ENCODE measurements around the gene ALK.

Gene ALK

DNA sequence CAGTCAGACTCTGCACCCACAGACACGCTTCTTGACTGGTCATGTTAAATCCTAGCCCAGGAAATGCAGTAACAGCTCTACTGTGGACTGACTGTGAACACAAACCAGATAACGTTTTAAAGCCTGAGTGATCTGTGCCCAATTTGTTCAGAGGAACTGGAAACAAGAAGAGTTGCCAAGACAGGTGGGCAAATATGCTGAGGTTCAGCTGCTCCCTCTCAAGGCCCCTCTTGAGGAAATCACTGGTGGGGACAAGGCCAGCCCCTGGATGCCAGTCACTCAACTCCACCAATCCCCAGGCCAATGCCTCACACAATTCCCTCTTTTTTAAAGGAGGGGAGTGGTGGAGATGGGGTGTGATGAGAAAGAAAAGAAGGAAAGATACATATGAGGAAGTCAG is 261.2 kb downstream of the ALK start:
- no peaks in the 10 kb centered on the region for H3K4me1 ChIP-seq (ENCODE audit: insufficient read depth, low read length)

DNA sequence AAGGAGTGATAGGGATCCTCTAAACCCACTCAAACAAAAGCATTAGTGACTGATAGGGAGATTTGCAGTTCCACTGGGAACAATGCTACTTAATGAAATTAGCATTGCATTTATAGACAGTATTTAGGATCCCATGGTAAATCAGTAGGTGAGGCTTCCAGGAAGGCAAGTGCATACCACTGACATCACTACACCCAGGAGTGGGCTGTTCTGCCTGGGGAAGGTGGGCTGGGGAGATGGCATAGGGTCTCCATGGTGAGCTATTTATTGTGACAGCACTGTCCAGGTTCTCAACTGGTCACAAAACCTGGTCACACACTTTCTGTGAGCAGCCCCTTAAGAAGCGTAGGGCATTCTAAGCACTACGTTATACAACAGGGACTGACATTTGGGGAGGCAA is 262.2 kb downstream of the ALK start:
- Histone ChIP-seq H3K4me1 (ENCODE audit: insufficient read depth, low read length) (no peaks in the 10 kb centered on the region), H3K9me3 (ENCODE audit: control insufficient read depth, insufficient read depth, low read length) (no peaks in the 10 kb centered on the region), H3K36me3 (ENCODE audit: insufficient read depth, low read length) (no peaks in the 10 kb centered on the region), H3K9ac (ENCODE audit: low read depth, low read length) (no peak overlapping the region)

More for the DNA sequence above, 261.2 kb downstream of the ALK start:
- H3K9ac ChIP-seq (ENCODE audit: low read depth, low read length), result no peak overlapping the region
- no peaks in the 10 kb centered on the region for H3K36me3 ChIP-seq (ENCODE audit: insufficient read depth, low read length)
- H3K9me3 ChIP-seq (ENCODE audit: control insufficient read depth, insufficient read depth, low read length), result no peaks in the 10 kb centered on the region

DNA sequence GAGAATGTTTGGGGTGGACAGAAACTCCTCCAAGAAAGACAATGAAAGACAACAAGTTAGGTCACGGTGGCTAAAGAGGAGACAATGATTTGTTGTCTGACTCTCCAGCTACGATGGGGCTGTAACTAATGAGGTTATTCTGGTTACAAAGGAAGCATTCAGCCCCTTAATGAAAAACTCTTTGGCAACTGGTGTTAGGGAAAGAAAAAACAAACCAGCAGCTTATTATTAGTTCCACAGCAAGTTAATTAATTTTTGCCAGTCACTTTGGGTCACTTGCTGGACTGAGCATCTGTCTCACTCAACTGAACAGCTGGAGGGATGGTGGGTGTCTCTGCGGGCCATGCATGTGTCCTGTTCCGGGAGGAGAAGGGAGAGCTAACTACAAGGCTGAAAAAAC is 263.7 kb downstream of the ALK start:
- Histone ChIP-seq H3K36me3 (ENCODE audit: insufficient read depth, low read length) (no peaks in the 10 kb centered on the region), H3K9me3 (ENCODE audit: control insufficient read depth, insufficient read depth, low read length) (no peaks in the 10 kb centered on the region), H3K9ac (ENCODE audit: low read depth, low read length) (no peak overlapping the region), H3K4me1 (ENCODE audit: insufficient read depth, low read length) (no peaks in the 10 kb centered on the region)

DNA sequence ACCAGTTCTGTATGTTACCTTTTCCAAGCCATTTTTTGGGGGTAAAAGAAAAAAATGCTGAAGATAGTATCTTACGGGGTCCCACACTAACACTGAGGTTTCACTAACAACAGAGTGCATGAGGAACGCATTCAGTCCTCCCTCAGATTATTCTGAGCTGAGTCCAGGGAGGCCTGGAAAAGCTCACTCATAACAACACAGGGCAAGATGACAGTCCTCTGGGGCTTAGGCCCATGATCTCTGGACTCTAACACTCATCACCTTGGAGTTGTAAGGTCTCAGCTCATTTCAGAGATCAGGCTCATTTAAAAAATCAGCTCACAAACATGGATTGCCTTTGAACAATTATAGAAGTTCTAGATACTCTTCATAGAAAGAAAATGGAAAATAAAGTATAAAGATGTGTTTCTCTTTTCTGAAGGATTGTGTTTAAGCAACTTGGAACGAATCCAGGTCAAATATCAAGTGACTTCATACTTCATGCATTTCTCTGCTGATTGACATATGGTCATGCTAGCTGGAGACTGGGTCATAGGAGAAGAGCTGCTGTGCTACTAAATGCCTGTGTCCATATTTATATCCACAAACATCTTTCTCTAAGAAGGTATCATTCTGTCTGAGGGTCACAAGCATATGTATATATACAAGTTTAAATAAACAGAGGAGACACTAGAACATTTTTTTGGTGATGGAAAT is 265.8 kb downstream of the ALK start:
- Histone ChIP-seq H3K36me3 (ENCODE audit: insufficient read depth, low read length) (no peaks in the 10 kb centered on the region), H3K4me1 (ENCODE audit: insufficient read depth, low read length) (no peaks in the 10 kb centered on the region), H3K9ac (ENCODE audit: low read depth, low read length) (no peak overlapping the region), H3K9me3 (ENCODE audit: control insufficient read depth, insufficient read depth, low read length) (no peaks in the 10 kb centered on the region)

GRCh38 chr2:29650631-29651097 is 270.7 kb downstream of the ALK start:
- Histone ChIP-seq H3K4me1 (ENCODE audit: insufficient read depth, low read length) (no peaks in the 10 kb centered on the region), H3K36me3 (ENCODE audit: insufficient read depth, low read length) (no peaks in the 10 kb centered on the region), H3K9me3 (ENCODE audit: control insufficient read depth, insufficient read depth, low read length) (no peaks in the 10 kb centered on the region; the same call in 1 of the 2 replicates), H3K9ac (ENCODE audit: low read depth, low read length) (no peak overlapping the region)

GRCh38 chr2:29644949-29645348 is 276.4 kb downstream of the ALK start:
- H3K9me3 ChIP-seq (ENCODE audit: control insufficient read depth, insufficient read depth, low read length), result no peaks in the 10 kb centered on the region; the same call in 1 of the 2 replicates
- H3K36me3 ChIP-seq (ENCODE audit: insufficient read depth, low read length), result no peaks in the 10 kb centered on the region
- H3K4me1 ChIP-seq (ENCODE audit: insufficient read depth, low read length), result no peaks in the 10 kb centered on the region
- no peak overlapping the region for H3K9ac ChIP-seq (ENCODE audit: low read depth, low read length)

- Histone ChIP-seq H3K4me1 (ENCODE audit: insufficient read depth, low read length) (no peaks in the 10 kb centered on the region), H3K9me3 (ENCODE audit: control insufficient read depth, insufficient read depth, low read length) (no peaks in the 10 kb centered on the region), H3K36me3 (ENCODE audit: insufficient read depth, low read length) (no peaks in the 10 kb centered on the region), H3K9ac (ENCODE audit: low read depth, low read length) (no peak overlapping the region)
Observed at GRCh38 chr2:29643196-29643595, 278.2 kb downstream of the ALK start.

DNA sequence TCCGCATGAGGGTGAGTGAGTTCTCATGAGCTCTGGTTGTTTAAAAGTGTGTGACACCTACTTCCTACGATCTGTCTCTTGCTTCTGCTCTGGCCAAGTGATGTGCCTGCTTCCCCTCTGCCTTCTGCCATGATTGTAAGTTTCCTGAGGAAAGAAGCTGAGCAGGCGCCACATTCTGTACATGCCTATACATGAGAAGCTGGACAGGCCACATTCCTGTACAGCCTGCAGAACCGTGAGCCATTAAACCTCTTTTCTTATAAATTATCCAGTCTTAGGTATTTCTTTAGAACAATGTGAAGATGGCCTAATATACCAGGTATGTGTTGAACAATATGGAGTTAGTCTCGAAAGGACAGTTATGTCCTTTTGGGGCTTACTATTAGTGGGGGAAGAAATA is 281.0 kb downstream of the ALK start:
- H3K36me3 ChIP-seq (ENCODE audit: insufficient read depth, low read length), result no peaks in the 10 kb centered on the region
- no peaks in the 10 kb centered on the region for H3K9me3 ChIP-seq (ENCODE audit: control insufficient read depth, insufficient read depth, low read length)
- H3K9ac ChIP-seq (ENCODE audit: low read depth, low read length), result no peak overlapping the region
- H3K4me1 ChIP-seq (ENCODE audit: insufficient read depth, low read length), result no peaks in the 10 kb centered on the region

GRCh38 chr2:29638641-29639040 is 282.7 kb downstream of the ALK start:
- Histone ChIP-seq H3K36me3 (ENCODE audit: insufficient read depth, low read length) (no peaks in the 10 kb centered on the region), H3K9me3 (ENCODE audit: control insufficient read depth, insufficient read depth, low read length) (no peaks in the 10 kb centered on the region), H3K4me1 (ENCODE audit: insufficient read depth, low read length) (no peaks in the 10 kb centered on the region), H3K9ac (ENCODE audit: low read depth, low read length) (no peak overlapping the region)

- no peak overlapping the region for H3K9ac ChIP-seq (ENCODE audit: low read depth, low read length)
- no peaks in the 10 kb centered on the region for H3K9me3 ChIP-seq (ENCODE audit: control insufficient read depth, insufficient read depth, low read length)
- no peaks in the 10 kb centered on the region for H3K36me3 ChIP-seq (ENCODE audit: insufficient read depth, low read length)
- H3K4me1 ChIP-seq (ENCODE audit: insufficient read depth, low read length), result no peaks in the 10 kb centered on the region
Observed at GRCh38 chr2:29634916-29635315, 286.5 kb downstream of the ALK start.

DNA sequence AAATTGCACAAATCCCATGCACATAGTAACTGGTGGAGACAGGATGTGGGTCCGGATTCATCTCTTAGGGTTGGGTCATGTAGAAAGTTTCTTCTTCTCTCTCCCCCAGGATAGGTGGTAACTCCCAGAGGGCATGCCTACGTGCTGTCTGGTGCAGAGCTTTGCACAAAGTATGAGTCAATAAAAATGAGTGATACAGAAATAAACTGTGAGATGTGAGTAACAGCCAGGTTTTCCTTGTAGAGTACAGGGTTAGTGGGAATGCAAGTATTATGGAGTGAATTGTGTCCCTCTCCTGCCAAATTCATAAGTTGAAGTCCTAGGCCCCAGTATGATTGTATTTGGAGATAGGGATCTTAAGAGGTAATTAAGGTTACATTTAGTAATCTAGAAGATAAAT is 289.4 kb downstream of the ALK start:
- Histone ChIP-seq H3K9me3 (ENCODE audit: control insufficient read depth, insufficient read depth, low read length) (no peaks in the 10 kb centered on the region), H3K4me1 (ENCODE audit: insufficient read depth, low read length) (peaks cover 16% of the 10 kb centered on the region), H3K36me3 (ENCODE audit: insufficient read depth, low read length) (no peaks in the 10 kb centered on the region), H3K9ac (ENCODE audit: low read depth, low read length) (no peak overlapping the region)

DNA sequence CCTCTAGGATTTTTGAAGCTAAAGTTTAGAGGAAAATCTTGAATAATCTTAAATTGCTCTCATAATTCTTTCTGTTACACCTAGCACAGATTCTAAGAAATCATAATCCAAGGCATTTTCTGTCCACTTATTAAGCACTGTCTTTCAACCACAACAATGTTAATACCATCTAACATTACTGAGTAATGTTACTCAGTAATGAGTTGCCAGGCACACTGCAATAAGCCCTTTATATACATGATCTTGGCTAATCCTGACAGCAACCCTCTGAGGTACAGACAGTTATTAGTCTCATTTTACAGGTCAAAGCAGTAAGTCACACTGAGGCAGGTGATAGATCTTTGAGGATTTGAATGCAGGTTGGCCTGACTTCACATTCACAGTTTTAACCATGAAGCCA is 291.9 kb downstream of the ALK start:
- no peaks in the 10 kb centered on the region for H3K9me3 ChIP-seq (ENCODE audit: control insufficient read depth, insufficient read depth, low read length)
- H3K36me3 ChIP-seq (ENCODE audit: insufficient read depth, low read length), result no peaks in the 10 kb centered on the region
- no peak overlapping the region for H3K9ac ChIP-seq (ENCODE audit: low read depth, low read length)

GRCh38 chr2:29628862-29629261 is 292.5 kb downstream of the ALK start:
- Histone ChIP-seq H3K9me3 (ENCODE audit: control insufficient read depth, insufficient read depth, low read length) (no peaks in the 10 kb centered on the region), H3K4me1 (ENCODE audit: insufficient read depth, low read length) (peaks cover 19% of the 10 kb centered on the region), H3K36me3 (ENCODE audit: insufficient read depth, low read length) (no peaks in the 10 kb centered on the region), H3K9ac (ENCODE audit: low read depth, low read length) (no peak overlapping the region)

More for the DNA sequence above, 291.9 kb downstream of the ALK start:
- H3K4me1 ChIP-seq (ENCODE audit: insufficient read depth, low read length), result peaks cover 19% of the 10 kb centered on the region

DNA sequence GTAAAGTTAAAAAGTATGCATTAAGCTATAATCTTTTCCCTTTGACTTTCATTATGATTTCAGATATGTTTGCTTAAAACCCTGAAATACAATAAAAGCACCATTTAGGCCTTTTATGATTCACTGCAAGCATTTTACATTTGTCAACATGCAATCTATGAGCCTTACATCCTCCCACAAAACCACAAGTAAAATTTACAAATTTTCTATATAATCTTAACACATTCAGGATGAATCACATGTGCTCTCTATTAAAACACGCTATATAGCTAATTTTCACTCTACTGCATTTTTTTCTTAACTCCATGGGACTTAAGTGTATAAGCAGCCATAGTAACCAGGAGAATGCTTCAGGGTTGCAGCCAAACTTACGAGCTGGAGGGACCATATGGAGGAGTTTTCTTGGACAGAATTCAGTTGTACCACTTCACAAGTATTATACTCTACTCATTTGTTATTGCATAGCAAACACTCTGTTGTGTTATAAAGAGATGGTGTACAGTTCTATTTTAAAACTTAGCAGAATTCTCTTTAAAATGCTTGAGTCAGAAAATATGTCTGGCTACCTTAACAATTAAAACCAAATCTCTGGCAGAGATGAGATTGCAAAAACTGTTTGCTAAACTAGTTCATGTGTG is 293.2 kb downstream of the ALK start:
- Histone ChIP-seq H3K36me3 (ENCODE audit: insufficient read depth, low read length) (no peaks in the 10 kb centered on the region), H3K9me3 (ENCODE audit: control insufficient read depth, insufficient read depth, low read length) (no peaks in the 10 kb centered on the region), H3K4me1 (ENCODE audit: insufficient read depth, low read length) (peaks cover 19% of the 10 kb centered on the region), H3K9ac (ENCODE audit: low read depth, low read length) (no peak overlapping the region)

- Histone ChIP-seq H3K9ac (ENCODE audit: low read depth, low read length) (no peak overlapping the region), H3K36me3 (ENCODE audit: insufficient read depth, low read length) (no peaks in the 10 kb centered on the region), H3K9me3 (ENCODE audit: control insufficient read depth, insufficient read depth, low read length) (no peaks in the 10 kb centered on the region), H3K4me1 (ENCODE audit: insufficient read depth, low read length) (peaks cover 19% of the 10 kb centered on the region)
Observed at GRCh38 chr2:29627279-29627711, 294.1 kb downstream of the ALK start.
